IMR-90 (cell line): Measurements from ENCODE around the gene ASH1L. TPM values are rescaled to one million over a fixed set of nuclear protein-coding genes. Genes with fewer than 3 reads are reported as not detected.
A peak's percentile ranks its signal among the peaks of the same experiment; 100 is the strongest.

Source experiments
- ATAC-seq: fragments of 200-7000 bp; cut with Tn5 transposase; 2 replicates; pipeline ENCODE4 v1.9.1; 2020; ENCODE audit warnings: low read depth, mild to moderate bottlenecking, moderate library complexity
- BruUV-seq: library from RNA; stranded (reverse); fragments of 400-500 nt; replicated peaks from 2 replicates; lab custom pipeline; 2021; lab: Mats Ljungman, UMichigan
- CTCF ChIA-PET: fragments of 300-600 bp; formaldehyde crosslinking; extraction: SDS; loops from one replicate; lab custom pipeline; 2021; ENCODE audit warnings: antibody characterized with exemption; lab: Yijun Ruan, JAX
- POLR2A ChIA-PET: fragments of 300-600 bp; sonication (Branson Sonifier 250); formaldehyde crosslinking; loops from one replicate; lab custom pipeline; 2022; ENCODE audit warnings: antibody characterized with exemption; ENCODE audit not compliant: unreplicated experiment; lab: Charles Lee
- DNase-seq: peaks from one replicate; pipeline ENCODE4 v3.0.0; 2013
- H2AFZ ChIP-seq: replicated peaks from 2 replicates; pipeline ENCODE3; 2013; ENCODE audit warnings: low read length, mild to moderate bottlenecking; ENCODE audit not compliant: poor library complexity
- H2AK5ac ChIP-seq: 2 replicates; pipeline ENCODE4 v1.6.1; 2013; ENCODE audit warnings: low read depth, low read length, inconsistent platforms
- H2AK9ac ChIP-seq: replicated peaks from 2 replicates; pipeline ENCODE3; 2013; ENCODE audit warnings: mild to moderate bottlenecking, low read depth, low read length, moderate library complexity; ENCODE audit not compliant: poor library complexity
- H2BK120ac ChIP-seq: 2 replicates; pipeline ENCODE4 v1.6.1; 2013; ENCODE audit warnings: low read depth, low read length, inconsistent platforms
- H2BK15ac ChIP-seq: 3 replicates; pipeline ENCODE4 v1.6.1; 2013; ENCODE audit warnings: low read depth, low read length, inconsistent platforms
- H2BK20ac ChIP-seq: 2 replicates; pipeline ENCODE4 v1.6.1; 2013; ENCODE audit warnings: low read depth, mild to moderate bottlenecking, inconsistent platforms, low read length, moderate library complexity
- H2BK5ac ChIP-seq: 2 replicates; pipeline ENCODE4 v1.6.1; 2013; ENCODE audit warnings: mild to moderate bottlenecking, low read depth, low read length, inconsistent platforms; ENCODE audit not compliant: poor library complexity, severe bottlenecking
- H3K14ac ChIP-seq: replicated peaks from 2 replicates; pipeline ENCODE4 v1.6.1; 2013; ENCODE audit warnings: low read depth, low read length, inconsistent platforms
- H3K18ac ChIP-seq: 2 replicates; pipeline ENCODE4 v1.6.1; 2013; ENCODE audit warnings: low read depth, low read length, control low read depth
- H3K23ac ChIP-seq: 2 replicates; pipeline ENCODE4 v1.6.1; 2013; ENCODE audit warnings: low read depth, low read length, inconsistent platforms
- H3K27ac ChIP-seq: 2 replicates; pipeline ENCODE4 v1.5.1; 2013; ENCODE audit warnings: mild to moderate bottlenecking, control low read depth, low read length; ENCODE audit not compliant: insufficient read depth
- H3K27me3 ChIP-seq: 2 replicates; pipeline ENCODE4 v1.6.1; 2013; ENCODE audit warnings: low read length; ENCODE audit not compliant: control insufficient read depth, insufficient read depth
- H3K36me3 ChIP-seq: 2 replicates; pipeline ENCODE4 v1.6.1; 2013; ENCODE audit warnings: low read length, mixed read lengths; ENCODE audit not compliant: control insufficient read depth, insufficient read depth
- H3K4ac ChIP-seq: 2 replicates; pipeline ENCODE4 v1.6.1; 2013; ENCODE audit warnings: low read depth, low read length, inconsistent platforms
- H3K4me1 ChIP-seq: 2 replicates; pipeline ENCODE4 v1.6.1; 2013; ENCODE audit warnings: low read length, mixed read lengths; ENCODE audit not compliant: control insufficient read depth, insufficient read depth
- H3K4me2 ChIP-seq: 2 replicates; pipeline ENCODE4 v1.6.1; 2013; ENCODE audit warnings: low read depth, mild to moderate bottlenecking, control low read depth, low read length, moderate library complexity
- H3K4me3 ChIP-seq: 2 replicates; pipeline ENCODE4 v1.5.1; 2013; ENCODE audit warnings: low read depth, mild to moderate bottlenecking, control low read depth, low read length, moderate library complexity; ENCODE audit not compliant: insufficient read depth
- H3K56ac ChIP-seq: 2 replicates; pipeline ENCODE4 v1.6.1; 2013; ENCODE audit warnings: low read length, inconsistent platforms; ENCODE audit not compliant: insufficient read depth; ENCODE audit errors: extremely low read depth
- H3K79me1 ChIP-seq, 2 experiments: 2 replicates each; pipeline ENCODE4 v1.6.1; 2013; ENCODE audit warnings: low read length in 2 of 2, inconsistent platforms in 1 of 2, low read depth in 1 of 2
- H3K9ac ChIP-seq: 2 replicates; pipeline ENCODE4 v1.6.1; 2013; ENCODE audit warnings: low read depth, low read length, control low read depth
- H3K9me1 ChIP-seq: 2 replicates; pipeline ENCODE4 v1.6.1; 2013; ENCODE audit warnings: low read length, inconsistent platforms; ENCODE audit not compliant: insufficient read depth
- H3K9me3 ChIP-seq: 2 replicates; pipeline ENCODE4 v1.6.1; 2013; ENCODE audit warnings: low read length; ENCODE audit not compliant: control insufficient read depth, insufficient read depth
- H4K20me1 ChIP-seq: 2 replicates; pipeline ENCODE4 v1.6.1; 2013; ENCODE audit warnings: low read length, inconsistent platforms; ENCODE audit not compliant: insufficient read depth
- H4K5ac ChIP-seq: 2 replicates; pipeline ENCODE4 v1.6.1; 2013; ENCODE audit warnings: mild to moderate bottlenecking, low read depth, low read length, control low read depth
- H4K8ac ChIP-seq, 2 experiments: 2 replicates each; pipeline ENCODE4 v1.6.1; 2013; ENCODE audit warnings: low read depth in 2 of 2, low read length in 2 of 2, control low read depth in 1 of 2, inconsistent platforms in 1 of 2
- H4K91ac ChIP-seq: 2 replicates; pipeline ENCODE4 v1.6.1; 2013; ENCODE audit warnings: low read depth, low read length, inconsistent platforms; ENCODE audit not compliant: insufficient read depth
- CEBPB ChIP-seq: IDR thresholded peaks from 2 replicates; pipeline ENCODE4 v1.6.1; 2012; ENCODE audit warnings: low read depth, low read length, improper control_type of control experiment
- ELK1 ChIP-seq: fragments of 150-350 bp; IDR thresholded peaks from 2 replicates; pipeline ENCODE4 v1.6.1; 2016; ENCODE audit warnings: low read depth, mild to moderate bottlenecking, low read length, moderate library complexity, borderline replicate concordance
- MAFK ChIP-seq: IDR thresholded peaks from 2 replicates; pipeline ENCODE4 v1.6.1; 2012; ENCODE audit warnings: low read depth, low read length, improper control_type of control experiment
- NFE2L2 ChIP-seq: fragments of 150-350 bp; IDR thresholded peaks from 2 replicates; pipeline ENCODE4 v1.6.1; 2016; ENCODE audit warnings: low read depth, mild to moderate bottlenecking, low read length
- POLR2A ChIP-seq: IDR thresholded peaks from 2 replicates; pipeline ENCODE4 v1.6.1; 2012; ENCODE audit warnings: mild to moderate bottlenecking, low read depth, low read length
- WGBS, 2 experiments: methylation state at CpG; one replicate each; pipeline versions ENCODE4 v1.1.5 to v1.1.7; 2013; ENCODE audit warnings: missing lambda C conversion rate in 2 of 2; ENCODE audit not compliant: insufficient read length in 1 of 2; ENCODE audit errors: extremely low coverage in 2 of 2; 5-methylcytosine and 5-hydroxymethylcytosine counted together
- dilution Hi-C: fragments of 300-500 bp; cut with HindIII; formaldehyde crosslinking; loops from one replicate; pipeline ENCODE4 v1.14.3; 2018; ENCODE audit warnings: low sequenced_read_pairs; ENCODE audit not compliant: unreplicated experiment
- in situ Hi-C: fragments of 300-500 bp; cut with MboI; formaldehyde crosslinking; loops from 3 replicates; pipeline ENCODE4 v1.14.3; 2019; ENCODE audit warnings: low sequenced_read_pairs, inconsistent platforms, mixed read lengths
- intact Hi-C: fragments of 100-400 bp; cut with micrococcal nuclease; formaldehyde crosslinking; loops from 2 replicates; pipeline ENCODE4 v1.10.0; 2022
- polyA plus RNA-seq, 3 experiments: library from polyadenylated mRNA; depleted of rRNA; stranded (reverse); fragments of >200 nt; gene quantifications; 2 replicates each; pipeline ENCODE4 v1.2.3, GENCODE V29; 2012; ENCODE audit warnings: low replicate concordance in 1 of 3
- total RNA-seq: library from RNA; depleted of rRNA; stranded (reverse); fragments of >200 nt; gene quantifications from 2 replicates; pipeline ENCODE4 v1.2.3, GENCODE V29; 2012

Gene ASH1L
- total and polyA plus RNA-seq, 2 of the 4 experiments (the other 2 are of a cell fraction), result 13.7 to 18.5 TPM

DNA sequence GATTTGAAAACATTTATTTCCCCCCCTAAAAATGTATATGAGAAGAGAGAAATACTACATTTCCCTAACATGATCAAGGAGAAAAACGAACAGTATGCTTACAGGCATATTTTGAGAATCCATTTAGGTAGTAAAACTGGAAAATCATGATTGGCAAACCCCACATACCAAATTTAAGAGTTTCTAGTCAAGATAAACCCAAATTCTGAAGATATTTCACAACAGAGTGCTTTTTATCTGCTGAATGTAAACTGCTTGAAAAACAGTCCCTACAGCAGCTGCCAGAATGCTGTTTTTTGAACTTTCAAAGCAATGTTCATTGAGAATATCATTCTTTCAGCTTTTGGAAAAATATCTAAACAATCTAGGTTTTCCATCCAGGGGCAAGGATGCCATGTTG is 31.0 kb downstream of the ASH1L start:
- H3K23ac ChIP-seq, result no peak overlapping the region
- no peak overlapping the region for H3K27ac ChIP-seq
- DNase-seq (peak; percentile 36), ATAC-seq (peak; percentile 55; the same call in 1 of the 2 replicates)
- WGBS, 2 experiments, result no CpG with 5 or more reads among the region's 1 CpG
- H3K4me2 ChIP-seq, result 0 out of 2 replicates have a peak overlapping the region, but pooled peaks have one; percentile 65
- H2BK15ac ChIP-seq, result no peak overlapping the region
- H3K9me1 ChIP-seq, result peaks cover 4% of the 10 kb centered on the region; the same call in 1 of the 2 replicates
- TF ChIP-seq ELK1, result no peak
- no peak for TF ChIP-seq MAFK
- TF ChIP-seq CEBPB, result peak; percentile 73
- no peak for TF ChIP-seq NFE2L2
- TF ChIP-seq POLR2A, result no peak
- peaks cover 35 to 81% of the 10 kb centered on the region in 2 experiments for H3K79me1 ChIP-seq
- dilution Hi-C loops, result no loop called here
- no peak overlapping the region for H3K4me3 ChIP-seq
- H3K14ac ChIP-seq, result no peak overlapping the region
- H2AK9ac ChIP-seq, result no peak overlapping the region
- H3K27me3 ChIP-seq, result no peaks in the 10 kb centered on the region
- peaks cover 72% of the 10 kb centered on the region for H4K20me1 ChIP-seq
- POLR2A ChIA-PET, result no interaction called here
- in situ Hi-C loops, result no loop called here
- intact Hi-C loops, result no loop called here
- no peak overlapping the region for H3K18ac ChIP-seq
- H4K91ac ChIP-seq, result no peak overlapping the region
- no peak overlapping the region for H2BK120ac ChIP-seq
- H2BK20ac ChIP-seq, result no peak overlapping the region
- H3K56ac ChIP-seq, result no peak overlapping the region
- no peak overlapping the region for H4K5ac ChIP-seq
- H2AFZ ChIP-seq, result no peak overlapping the region
- no peak overlapping the region for H2BK5ac ChIP-seq
- CTCF ChIA-PET, result no interaction called here
- no peak overlapping the region for H2AK5ac ChIP-seq
- no peak overlapping the region for H3K9ac ChIP-seq
- no peak overlapping the region for H4K8ac ChIP-seq
- BruUV-seq, result no TSS peak
- H3K9me3 ChIP-seq, result no peaks in the 10 kb centered on the region
- no peak overlapping the region for H3K4ac ChIP-seq
- H3K36me3 ChIP-seq, result no peaks in the 10 kb centered on the region
- peaks cover 1% of the 10 kb centered on the region; the same call in 1 of the 2 replicates for H3K4me1 ChIP-seq
